Muscle layer of colon (tissue), 2 donors: ENCODE results near the gene ASPG.

ENCODE experiments used
- H3K27ac ChIP-seq: one replicate; pipeline ENCODE4 v1.7.0; 2013; ENCODE audit warnings: low read depth, mild to moderate bottlenecking, low read length, moderate library complexity
- H3K27me3 ChIP-seq, 2 donors: one replicate each; pipeline ENCODE4 v1.7.0; 2013; ENCODE audit warnings: low read length in 2 of 2, mild to moderate bottlenecking in 2 of 2; ENCODE audit not compliant: insufficient read depth in 2 of 2, control insufficient read depth in 1 of 2
- H3K36me3 ChIP-seq: one replicate; pipeline ENCODE4 v1.7.0; 2013; ENCODE audit warnings: mild to moderate bottlenecking, low read length; ENCODE audit not compliant: insufficient read depth
- H3K4me1 ChIP-seq: one replicate; pipeline ENCODE4 v1.7.0; 2013; ENCODE audit warnings: mild to moderate bottlenecking, low read length; ENCODE audit not compliant: insufficient read depth
- H3K4me3 ChIP-seq, 2 donors: one replicate each; pipeline ENCODE4 v1.7.0; 2013; ENCODE audit warnings: low read length in 2 of 2, low read depth in 1 of 2, mild to moderate bottlenecking in 1 of 2, moderate library complexity in 1 of 2
- H3K9ac ChIP-seq: one replicate; pipeline ENCODE4 v1.7.0; 2013; ENCODE audit warnings: low read length
- H3K9me3 ChIP-seq: one replicate; pipeline ENCODE4 v1.7.0; 2013; ENCODE audit warnings: mild to moderate bottlenecking, low read length
- donor health status: abdominal sarcoma.
- donor health status: Adenocarcinoma of cecum.

Gene ASPG

GRCh38 chr14:104078031-104078455 is 7.5 kb upstream of the ASPG start:
- peaks cover 0 to 3% of the 10 kb centered on the region in 2 donors for H3K27me3 ChIP-seq
- no peak overlapping the region for H3K9ac ChIP-seq
- H3K27ac ChIP-seq, result no peak overlapping the region
- H3K4me1 ChIP-seq, result peaks cover 8% of the 10 kb centered on the region
- H3K9me3 ChIP-seq, result no peaks in the 10 kb centered on the region
- no peaks in the 10 kb centered on the region for H3K36me3 ChIP-seq
- H3K4me3 ChIP-seq, result no peak overlapping the region

GRCh38 chr14:104080376-104081260 is 4.9 kb upstream of the ASPG start:
- H3K9me3 ChIP-seq, result no peaks in the 10 kb centered on the region
- no peak overlapping the region for H3K27ac ChIP-seq
- H3K4me3 ChIP-seq, result no peak overlapping the region
- peaks cover 0 to 6% of the 10 kb centered on the region in 2 donors for H3K27me3 ChIP-seq
- H3K36me3 ChIP-seq, result no peaks in the 10 kb centered on the region
- H3K9ac ChIP-seq, result no peak overlapping the region
- H3K4me1 ChIP-seq, result peaks cover 8% of the 10 kb centered on the region

- H3K9me3 ChIP-seq, result no peaks in the 10 kb centered on the region
- H3K4me3 ChIP-seq, result no peak overlapping the region
- H3K27ac ChIP-seq, result no peak overlapping the region
- peaks cover 0 to 13% of the 10 kb centered on the region in 2 donors for H3K27me3 ChIP-seq
- peaks cover 8% of the 10 kb centered on the region for H3K4me1 ChIP-seq
- H3K36me3 ChIP-seq, result no peaks in the 10 kb centered on the region
- H3K9ac ChIP-seq, result no peak overlapping the region
Measured at GRCh38 chr14:104081261-104081835, 4.2 kb upstream of the ASPG start.

- H3K4me3 ChIP-seq, result no peak overlapping the region
- H3K27me3 ChIP-seq, result peaks cover 0 to 20% of the 10 kb centered on the region in 2 donors
- H3K4me1 ChIP-seq, result peaks cover 8% of the 10 kb centered on the region
- H3K36me3 ChIP-seq, result no peaks in the 10 kb centered on the region
- no peak overlapping the region for H3K9ac ChIP-seq
- no peak overlapping the region for H3K27ac ChIP-seq
- H3K9me3 ChIP-seq, result no peaks in the 10 kb centered on the region
Measured at GRCh38 chr14:104081951-104082464, 3.5 kb upstream of the ASPG start.

- H3K27me3 ChIP-seq, result peaks cover 0 to 23% of the 10 kb centered on the region in 2 donors
- no peaks in the 10 kb centered on the region for H3K36me3 ChIP-seq
- H3K27ac ChIP-seq, result no peak overlapping the region
- no peaks in the 10 kb centered on the region for H3K9me3 ChIP-seq
- no peak overlapping the region for H3K4me3 ChIP-seq
- H3K9ac ChIP-seq, result no peak overlapping the region
- H3K4me1 ChIP-seq, result peaks cover 5% of the 10 kb centered on the region
Measured at GRCh38 chr14:104082807-104083206, 2.7 kb upstream of the ASPG start.

- no peaks in the 10 kb centered on the region for H3K36me3 ChIP-seq
- H3K27me3 ChIP-seq, result peaks cover 0 to 23% of the 10 kb centered on the region in 2 donors
- H3K4me1 ChIP-seq, result no peaks in the 10 kb centered on the region
- H3K27ac ChIP-seq, result no peak overlapping the region
- no peak overlapping the region for H3K4me3 ChIP-seq
- H3K9me3 ChIP-seq, result no peaks in the 10 kb centered on the region
- H3K9ac ChIP-seq, result no peak overlapping the region
Measured at GRCh38 chr14:104084251-104085002, 1.1 kb upstream of the ASPG start.

- H3K27ac ChIP-seq, result no peak overlapping the region
- no peaks in the 10 kb centered on the region for H3K9me3 ChIP-seq
- H3K9ac ChIP-seq, result no peak overlapping the region
- H3K27me3 ChIP-seq, result peaks cover 0 to 23% of the 10 kb centered on the region in 2 donors
- no peaks in the 10 kb centered on the region for H3K36me3 ChIP-seq
- H3K4me3 ChIP-seq, result no peak overlapping the region
- no peaks in the 10 kb centered on the region for H3K4me1 ChIP-seq
Measured at GRCh38 chr14:104085889-104086201, 345 bp downstream of the ASPG start.

GRCh38 chr14:104086210-104086660 is 735 bp downstream of the ASPG start:
- Histone ChIP-seq H3K27ac (no peak overlapping the region), H3K9me3 (no peaks in the 10 kb centered on the region), H3K36me3 (no peaks in the 10 kb centered on the region), H3K9ac (no peak overlapping the region), H3K4me1 (no peaks in the 10 kb centered on the region), H3K27me3 (peaks cover 0 to 23% of the 10 kb centered on the region in 2 donors), H3K4me3 (no peak overlapping the region)

GRCh38 chr14:104086661-104087461 is 1.4 kb downstream of the ASPG start:
- Histone ChIP-seq H3K4me1 (no peaks in the 10 kb centered on the region), H3K9ac (no peak overlapping the region), H3K9me3 (no peaks in the 10 kb centered on the region), H3K27ac (no peak overlapping the region), H3K36me3 (no peaks in the 10 kb centered on the region), H3K27me3 (peaks cover 0 to 24% of the 10 kb centered on the region in 2 donors), H3K4me3 (no peak overlapping the region)

GRCh38 chr14:104087505-104087904 is 2.0 kb downstream of the ASPG start:
- Histone ChIP-seq H3K27ac (no peak overlapping the region), H3K27me3 (peaks cover 0 to 27% of the 10 kb centered on the region in 2 donors), H3K4me1 (no peaks in the 10 kb centered on the region), H3K9me3 (no peaks in the 10 kb centered on the region), H3K4me3 (no peak overlapping the region), H3K36me3 (no peaks in the 10 kb centered on the region), H3K9ac (no peak overlapping the region)
